Measurements from ENCODE around the gene ATG10.
"Not testable (repeated sequence)": the region's sequence is repeated elsewhere in the genome, so short reads cannot be mapped to it uniquely, and the experiment has no call there.

Gene ATG10

GRCh38 chr5:82058710-82059109, 86.9 kb downstream of the ATG10 start:
- no peak for DNase-seq

- no peak for DNase-seq
These were observed 95.0 kb downstream of the ATG10 start for GRCh38 chr5:82066791-82067190.

GRCh38 chr5:82068042-82068441, 96.2 kb downstream of the ATG10 start:
- not testable (repeated sequence) for DNase-seq

- no peak for DNase-seq
These were observed 96.9 kb downstream of the ATG10 start for GRCh38 chr5:82068723-82069122.

- DNase-seq: no peak
These were observed 100.3 kb downstream of the ATG10 start for GRCh38 chr5:82072138-82072537.

GRCh38 chr5:82073179-82073578, 101.4 kb downstream of the ATG10 start:
- DNase-seq: no peak

- no peak for DNase-seq
These were observed 103.1 kb downstream of the ATG10 start for GRCh38 chr5:82074950-82075349.

- no peak for DNase-seq
These were observed 105.7 kb downstream of the ATG10 start for GRCh38 chr5:82077496-82077895.

- no peak for DNase-seq
These were observed 119.8 kb downstream of the ATG10 start for GRCh38 chr5:82091617-82092016.

GRCh38 chr5:82095536-82095935, 123.7 kb downstream of the ATG10 start:
- DNase-seq: no peak

GRCh38 chr5:82096249-82096648, 124.4 kb downstream of the ATG10 start:
- DNase-seq: no peak

- no peak for DNase-seq
These were observed 128.7 kb downstream of the ATG10 start for GRCh38 chr5:82100303-82101077.

GRCh38 chr5:82104872-82105271, 133.0 kb downstream of the ATG10 start:
- DNase-seq: no peak

GRCh38 chr5:82105457-82105856, 133.6 kb downstream of the ATG10 start:
- no peak for DNase-seq

- no peak for DNase-seq
These were observed 134.4 kb downstream of the ATG10 start for GRCh38 chr5:82106207-82106606.

GRCh38 chr5:82106756-82107155, 134.9 kb downstream of the ATG10 start:
- DNase-seq: no peak

- no peak for DNase-seq
These were observed 135.4 kb downstream of the ATG10 start for GRCh38 chr5:82107267-82107666.

- no peak for DNase-seq
These were observed 137.2 kb downstream of the ATG10 start for GRCh38 chr5:82109013-82109412.

GRCh38 chr5:82109915-82110314, 138.1 kb downstream of the ATG10 start:
- not testable (repeated sequence) for DNase-seq

GRCh38 chr5:82111191-82111590, 139.4 kb downstream of the ATG10 start:
- no peak for DNase-seq

GRCh38 chr5:82115858-82116257, 144.0 kb downstream of the ATG10 start:
- no peak for DNase-seq

- DNase-seq: no peak
These were observed 148.1 kb downstream of the ATG10 start for GRCh38 chr5:82119889-82120288.

- no peak for DNase-seq
These were observed 158.0 kb downstream of the ATG10 start for GRCh38 chr5:82129723-82130285.

- DNase-seq: no peak
These were observed 158.8 kb downstream of the ATG10 start for GRCh38 chr5:82130602-82131001.

GRCh38 chr5:82137205-82137604, 165.4 kb downstream of the ATG10 start:
- DNase-seq: no peak

All from activated gamma-delta T cell treated with Interleukin-2 at 50 U/mL for 16 hours (primary cell).